Kidney tubule cell (primary cell): ENCODE results near the gene AFMID.
"Not testable (repeated sequence)": the region's sequence is repeated elsewhere in the genome, so short reads cannot be mapped to it uniquely, and the experiment has no call there.

Experiments used
- DNase-seq: peaks from one replicate; pipeline ENCODE4 v3.0.0-alpha.2; 2018; ENCODE audit warnings: low spot score

The AFMID gene

GRCh38 chr17:78223765-78224164 is 36.6 kb downstream of the AFMID start:
- DNase-seq: no peak

GRCh38 chr17:78224231-78225087 is 37.3 kb downstream of the AFMID start:
- no peak for DNase-seq

- no peak for DNase-seq
Measured at GRCh38 chr17:78225088-78225865, 38.1 kb downstream of the AFMID start.

DNA sequence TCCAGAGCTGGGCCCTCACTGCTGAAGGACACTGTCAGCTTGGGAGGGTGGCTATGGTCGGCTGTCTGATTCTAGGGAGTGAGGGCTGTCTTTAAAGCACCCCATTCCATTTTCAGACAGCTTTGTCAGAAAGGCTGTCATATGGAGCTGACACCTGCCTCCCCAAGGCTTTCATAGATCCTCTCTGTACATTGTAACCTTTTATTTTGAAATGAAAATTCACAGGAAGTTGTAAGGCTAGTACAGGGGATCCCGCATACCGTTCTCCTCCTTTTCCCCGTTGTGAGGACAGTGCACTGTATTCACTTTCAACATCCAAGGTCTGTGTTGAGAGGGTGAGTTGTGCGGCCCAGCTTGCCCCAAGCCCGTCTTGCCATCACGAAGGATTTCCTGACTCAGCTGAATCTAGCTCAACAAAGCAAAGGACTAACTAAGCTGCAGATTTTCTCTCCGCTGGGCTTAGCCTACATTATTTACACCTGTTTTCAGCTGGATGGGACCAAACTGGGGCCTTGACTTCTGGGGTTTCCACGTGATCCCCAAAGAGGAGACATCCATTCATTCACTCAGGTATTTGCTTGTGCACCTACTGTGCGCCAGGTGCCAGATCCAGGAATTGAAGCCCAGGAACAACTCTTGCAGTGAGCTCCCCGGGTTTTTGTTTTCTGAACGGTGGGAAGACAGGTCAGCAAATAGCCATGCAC is 39.0 kb downstream of the AFMID start:
- DNase-seq: no peak

DNA sequence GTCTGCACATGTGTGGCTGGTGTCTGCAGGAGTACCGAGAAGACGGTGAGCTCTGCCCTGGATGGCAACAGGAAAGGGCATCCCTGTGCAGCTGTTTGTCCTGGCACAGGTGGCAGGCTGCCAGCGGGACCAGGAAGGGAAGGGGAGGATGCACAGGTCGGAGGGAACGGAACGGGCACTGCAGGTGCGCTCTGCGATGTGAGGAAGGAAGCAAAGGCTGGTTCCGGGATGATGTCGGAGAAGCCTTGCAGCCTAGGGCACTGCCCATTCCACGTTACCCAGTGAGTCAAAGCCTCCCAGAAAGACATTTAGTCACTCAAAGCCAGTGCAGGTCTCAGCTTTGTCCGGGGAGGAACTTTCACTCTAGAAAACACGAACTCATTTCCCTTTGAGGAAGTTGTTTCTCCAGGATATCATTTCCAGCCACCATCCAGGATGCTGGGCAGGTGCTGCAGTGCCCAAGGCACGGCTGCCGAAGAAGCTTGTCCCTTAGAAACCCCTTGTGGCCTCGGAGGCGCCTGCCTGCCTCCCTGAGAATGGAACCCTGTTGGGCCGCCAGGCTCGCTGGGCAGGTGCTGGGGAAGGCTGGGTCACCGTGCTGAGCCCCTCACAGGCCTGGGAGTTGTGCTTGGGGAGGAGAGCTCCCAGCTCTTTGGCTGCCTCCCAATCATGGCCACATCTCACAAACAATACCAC is 39.7 kb downstream of the AFMID start:
- DNase-seq: peak; percentile 60

GRCh38 chr17:78227455-78227916 is 40.3 kb downstream of the AFMID start:
- DNase-seq: no peak

DNA sequence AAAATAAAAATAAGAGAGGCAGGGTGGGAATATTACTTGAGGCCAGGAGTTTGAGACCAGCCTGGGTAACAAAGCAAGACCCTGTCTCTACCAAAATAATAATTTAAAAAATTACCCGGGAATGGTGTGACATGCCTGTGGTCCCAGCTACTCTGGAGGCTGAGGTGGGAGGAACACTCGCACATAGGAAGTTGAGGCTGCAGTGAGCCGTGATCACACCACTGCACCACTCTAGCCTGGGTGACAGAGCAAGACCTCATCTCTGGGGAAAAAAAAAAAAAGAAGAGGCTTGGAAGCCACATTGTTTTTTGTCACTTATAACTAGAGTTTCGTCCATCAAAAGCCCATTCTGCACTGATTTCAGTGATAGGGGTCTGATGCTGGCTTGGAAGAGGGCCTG is 41.0 kb downstream of the AFMID start:
- no peak for DNase-seq

- DNase-seq: peak; percentile 55
Measured at GRCh38 chr17:78230252-78230962, 43.2 kb downstream of the AFMID start.

- DNase-seq: no peak
Measured at GRCh38 chr17:78230996-78231935, 44.1 kb downstream of the AFMID start, which contains the start of gene TMEM235. TMEM235 (plus strand) TSS chr17:78231631; CDS start chr17:78232024, 393 bp downstream.

DNA sequence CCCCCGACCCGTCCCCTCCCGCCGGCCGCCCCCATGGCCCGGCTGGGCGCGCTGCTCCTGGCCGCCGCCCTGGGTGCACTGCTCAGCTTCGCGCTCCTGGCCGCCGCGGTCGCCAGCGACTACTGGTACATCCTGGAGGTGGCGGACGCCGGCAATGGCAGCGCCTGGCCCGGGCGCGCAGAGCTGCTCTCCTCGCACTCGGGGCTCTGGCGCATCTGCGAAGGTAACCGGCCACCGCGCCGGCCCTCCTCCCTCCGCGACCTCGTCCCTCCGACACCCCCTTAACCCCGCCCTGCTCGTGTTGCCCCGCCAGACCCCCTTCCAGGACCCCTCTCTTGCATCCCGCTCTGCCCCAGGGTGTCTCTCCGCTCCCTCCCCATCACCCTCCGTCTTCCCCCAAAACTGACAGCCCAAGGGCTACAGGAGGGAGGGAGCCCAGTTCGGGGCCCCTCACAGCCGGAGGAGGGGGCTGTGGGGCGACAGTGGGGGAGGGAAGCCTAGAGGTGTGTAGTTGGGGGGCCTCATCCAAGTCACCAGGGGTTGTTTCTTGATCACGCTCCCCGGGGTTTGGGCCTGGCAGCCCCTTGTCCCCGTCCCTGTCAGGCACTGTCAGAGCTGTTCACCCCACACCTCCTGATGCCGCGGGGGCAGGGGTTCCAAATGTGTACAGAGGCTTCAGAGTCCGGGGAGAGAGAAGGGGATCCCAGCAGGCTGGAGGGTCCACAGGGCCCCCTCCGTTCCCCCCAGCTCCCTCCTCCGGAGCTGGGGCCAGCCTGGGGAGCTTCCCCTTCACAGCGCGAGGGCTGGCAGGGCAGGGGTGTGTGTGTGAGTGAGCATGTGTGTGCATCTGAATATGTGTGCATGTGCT is 45.1 kb downstream of the AFMID start:
- no peak for DNase-seq

DNA sequence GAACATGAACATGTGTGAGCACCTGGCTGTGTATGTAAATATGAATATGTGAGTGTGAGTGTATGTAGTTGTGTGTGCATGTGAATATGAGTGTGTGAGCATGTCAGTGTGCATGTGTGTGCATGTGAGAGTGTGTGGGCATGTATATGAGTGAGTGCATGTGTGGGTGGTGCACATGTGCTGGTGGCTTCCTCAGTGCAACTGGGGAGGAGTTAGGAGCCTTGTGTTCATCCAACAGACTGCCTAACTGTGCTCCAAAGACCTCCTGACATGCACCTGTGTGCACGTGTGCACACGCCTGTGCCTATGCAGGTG is 45.7 kb downstream of the AFMID start:
- DNase-seq: no peak

DNA sequence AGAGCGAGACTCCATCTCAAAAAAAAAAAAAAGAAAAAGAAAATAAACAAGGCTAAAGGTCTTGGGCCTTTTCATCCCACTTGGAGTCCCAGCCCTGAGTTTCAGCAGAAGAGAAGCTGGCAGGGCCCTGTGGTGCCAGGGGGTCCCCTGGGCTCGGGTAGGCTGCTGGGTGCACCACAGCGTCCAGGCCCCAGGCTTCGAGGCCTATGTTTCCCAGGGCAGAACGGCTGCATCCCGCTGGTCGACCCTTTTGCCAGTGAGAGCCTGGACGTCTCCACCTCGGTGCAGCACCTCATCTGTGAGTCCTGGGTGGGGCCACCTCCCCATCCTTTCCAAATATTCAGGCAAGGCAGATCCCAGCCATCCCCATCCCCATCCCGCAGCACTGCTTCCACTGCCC is 46.5 kb downstream of the AFMID start:
- DNase-seq: no peak

DNA sequence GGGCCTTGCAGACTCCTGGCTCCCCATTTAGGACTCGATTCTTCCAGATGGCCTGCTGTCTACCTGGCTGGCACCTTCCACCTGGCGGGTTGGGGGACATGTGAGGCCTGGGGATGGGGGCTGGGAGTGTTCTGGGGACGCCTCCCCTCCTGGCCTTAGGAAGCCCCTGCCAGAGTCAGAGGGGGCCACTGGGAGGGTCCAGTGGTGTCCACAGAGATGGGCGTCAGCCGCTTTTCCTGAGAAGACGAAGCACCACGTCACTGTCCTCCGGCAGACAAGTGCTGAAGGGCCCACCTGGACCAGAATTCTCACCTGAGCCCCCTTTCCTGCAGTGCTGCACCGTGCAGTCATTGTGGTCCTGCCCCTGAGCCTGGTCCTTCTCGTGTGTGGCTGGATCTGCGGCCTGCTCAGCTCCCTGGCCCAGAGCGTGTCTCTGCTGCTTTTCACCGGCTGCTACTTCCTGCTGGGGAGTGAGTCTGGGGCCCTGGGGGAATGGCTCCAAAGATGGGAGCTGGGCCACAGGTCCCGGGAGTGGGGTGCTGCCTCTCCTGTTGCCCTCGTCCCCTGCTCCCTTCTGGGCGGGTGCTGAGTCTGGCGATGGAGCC is 47.2 kb downstream of the AFMID start:
- no peak for DNase-seq

GRCh38 chr17:78235022-78235421 is 47.9 kb downstream of the AFMID start:
- not testable (repeated sequence) for DNase-seq

DNA sequence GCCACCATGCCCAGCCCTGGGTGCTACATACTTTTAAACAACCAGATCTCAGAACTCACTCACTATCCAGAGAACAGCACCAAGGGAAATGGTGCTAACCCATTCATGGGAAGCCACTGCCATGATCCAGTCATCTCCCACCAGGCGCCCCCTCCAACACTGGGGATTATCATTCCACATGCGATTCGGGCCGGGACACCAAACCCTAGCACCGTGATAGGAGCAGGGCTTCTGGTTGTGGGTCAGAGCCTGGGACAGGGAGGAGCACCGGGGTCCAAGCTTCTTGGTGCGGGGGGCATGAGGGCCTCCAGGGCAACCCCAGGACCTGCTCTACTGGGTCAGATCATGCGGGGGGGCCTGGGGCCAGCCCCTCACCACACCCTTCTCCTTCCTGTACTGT is 48.7 kb downstream of the AFMID start:
- DNase-seq: no peak

DNA sequence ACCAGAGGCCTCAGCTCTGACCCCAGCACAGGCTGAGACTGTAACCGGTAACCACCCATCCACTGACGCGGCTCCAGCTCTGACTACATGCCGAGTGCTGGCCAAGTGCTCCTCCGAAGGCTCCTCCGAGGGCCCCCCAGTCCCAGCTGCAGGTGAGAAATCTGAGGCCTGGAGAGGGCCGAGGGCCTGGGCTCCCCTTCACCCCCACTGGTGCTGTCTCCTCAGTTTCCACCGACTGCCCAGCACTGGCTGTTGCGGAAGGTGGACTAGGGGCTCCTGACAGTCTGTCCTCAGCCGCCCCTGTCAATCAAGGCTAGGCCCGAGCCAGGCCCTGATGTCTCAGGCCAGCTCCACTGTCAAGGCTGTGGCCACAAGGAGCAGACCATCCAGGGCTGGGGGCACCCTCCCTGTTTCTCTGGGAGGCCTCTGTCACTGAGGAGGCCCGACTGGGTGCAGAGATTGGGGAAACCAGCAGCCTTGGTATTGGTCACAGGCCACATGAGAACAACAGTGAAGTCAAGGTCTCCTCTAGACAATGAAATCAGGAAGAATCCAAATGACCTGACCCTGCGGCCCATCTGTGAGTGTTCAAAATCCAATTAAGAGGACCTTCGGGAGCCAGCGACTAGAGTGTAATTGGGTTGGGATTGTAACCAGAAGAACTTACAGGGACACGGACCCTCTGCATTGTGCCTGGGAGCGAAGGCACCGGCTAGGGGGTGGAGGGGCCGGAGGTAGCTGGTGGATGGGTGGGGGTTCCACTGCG is 49.4 kb downstream of the AFMID start:
- DNase-seq: no peak

GRCh38 chr17:78237401-78238012 is 50.3 kb downstream of the AFMID start:
- no peak for DNase-seq
